Thoracic aorta (tissue), 2 donors: ENCODE results near the gene CACNA2D2. TPM values are rescaled to one million over a fixed set of nuclear protein-coding genes. Genes with fewer than 3 reads are reported as not detected.

Experiments
- ATAC-seq: fragments of 150-250 bp; one replicate; pipeline ENCODE4 v1.8.0; 2017; ENCODE audit warnings: low read depth; ENCODE audit not compliant: insufficient number of reproducible peaks, low FRiP score
- DNase-seq: peaks from one replicate; pipeline ENCODE4 v3.0.0-alpha.2; 2020; ENCODE audit warnings: low spot score
- H3K27ac ChIP-seq, 2 donors: fragments of 200-600 bp; sonication (generic); 1 replicate in 1 of 2; 2 replicates in 1 of 2; pipeline ENCODE4 v1.5.1; 2016; ENCODE audit warnings: mild to moderate bottlenecking in 2 of 2, moderate library complexity in 2 of 2
- H3K27me3 ChIP-seq: fragments of 200-600 bp; sonication (generic); replicated peaks from 2 replicates; pipeline ENCODE4 v1.6.0; 2016; ENCODE audit warnings: mild to moderate bottlenecking; ENCODE audit not compliant: insufficient read depth
- H3K36me3 ChIP-seq: fragments of 200-600 bp; sonication (generic); one replicate; pipeline ENCODE4 v1.5.1; 2016
- H3K4me1 ChIP-seq, 2 donors: fragments of 200-600 bp; sonication (generic); 1 replicate in 1 of 2; 2 replicates in 1 of 2; pipeline versions ENCODE4 v1.5.1 to v1.6.0; 2016; ENCODE audit warnings: low read depth in 2 of 2, mild to moderate bottlenecking in 1 of 2; ENCODE audit not compliant: control insufficient read depth in 1 of 2
- H3K4me3 ChIP-seq: fragments of 200-600 bp; sonication (generic); 2 replicates; pipeline ENCODE4 v1.5.1; 2016; ENCODE audit warnings: mild to moderate bottlenecking
- H3K9me3 ChIP-seq: fragments of 200-600 bp; sonication (generic); 2 replicates; pipeline ENCODE4 v1.5.1; 2016
- CTCF ChIP-seq: fragments of 200-600 bp; sonication (generic); IDR thresholded peaks from one replicate; pipeline ENCODE4 v1.5.1; 2019; ENCODE audit warnings: antibody characterized with exemption
- total RNA-seq, 2 donors: library from RNA; depleted of rRNA; stranded (reverse); fragments of >200 nt; gene quantifications; one replicate each; pipeline versions ENCODE4 v1.1.0 to v1.2.3, GENCODE V29; 2016

CACNA2D2 gene
- total RNA-seq, 2 donors from 2014 or later, result 2.3 to 4.2 TPM

- TF ChIP-seq CTCF, result no peak
- Histone ChIP-seq H3K9me3 (no peaks in the 10 kb centered on the region), H3K4me1 (peaks cover 0 to under 1% of the 10 kb centered on the region in 2 donors), H3K27me3 (no peaks in the 10 kb centered on the region), H3K27ac (no peak overlapping the region), H3K36me3 (no peaks in the 10 kb centered on the region), H3K4me3 (no peak overlapping the region)
- ATAC-seq, result no peak
- no peak for DNase-seq
Observed at GRCh38 chr3:50467919-50468318, 35.5 kb downstream of the CACNA2D2 start.

- no peak overlapping the region for H3K27ac ChIP-seq
- H3K9me3 ChIP-seq, result no peaks in the 10 kb centered on the region
- no peak overlapping the region for H3K4me3 ChIP-seq
- H3K36me3 ChIP-seq, result no peaks in the 10 kb centered on the region
- no peak for TF ChIP-seq CTCF
- ATAC-seq (no peak), DNase-seq (no peak)
- no peaks in the 10 kb centered on the region for H3K27me3 ChIP-seq
- no peaks in the 10 kb centered on the region for H3K4me1 ChIP-seq
Observed at GRCh38 chr3:50466177-50466576, 37.3 kb downstream of the CACNA2D2 start.

- no peaks in the 10 kb centered on the region for H3K9me3 ChIP-seq
- H3K27me3 ChIP-seq, result no peaks in the 10 kb centered on the region
- no peaks in the 10 kb centered on the region for H3K4me1 ChIP-seq
- H3K27ac ChIP-seq, result no peak overlapping the region
- ATAC-seq, result no peak
- DNase-seq, result no peak
- no peaks in the 10 kb centered on the region for H3K36me3 ChIP-seq
- no peak overlapping the region for H3K4me3 ChIP-seq
- no peak for TF ChIP-seq CTCF
Observed at GRCh38 chr3:50464569-50464968, 38.9 kb downstream of the CACNA2D2 start.

GRCh38 chr3:50459785-50460184 lies 43.6 kb downstream of the CACNA2D2 start:
- no peak for ATAC-seq
- H3K4me1 ChIP-seq, result no peaks in the 10 kb centered on the region
- no peaks in the 10 kb centered on the region for H3K9me3 ChIP-seq
- H3K27ac ChIP-seq, result no peak overlapping the region
- no peaks in the 10 kb centered on the region for H3K36me3 ChIP-seq
- H3K27me3 ChIP-seq, result no peaks in the 10 kb centered on the region
- DNase-seq, result no peak
- H3K4me3 ChIP-seq, result no peak overlapping the region
- no peak for TF ChIP-seq CTCF

GRCh38 chr3:50457988-50458387 lies 45.4 kb downstream of the CACNA2D2 start:
- Histone ChIP-seq H3K9me3 (no peaks in the 10 kb centered on the region), H3K36me3 (no peaks in the 10 kb centered on the region), H3K4me3 (no peak overlapping the region), H3K27ac (no peak overlapping the region), H3K4me1 (no peaks in the 10 kb centered on the region), H3K27me3 (no peaks in the 10 kb centered on the region)
- ATAC-seq, result no peak
- DNase-seq, result no peak
- TF ChIP-seq CTCF, result no peak
